HepG2 (cell line): ENCODE results near the gene FGFR4. TPM values are rescaled to one million over a fixed set of nuclear protein-coding genes. Genes with fewer than 3 reads are reported as not detected.
A peak's percentile ranks its signal among the peaks of the same experiment; 100 is the strongest.

Experiments
- GLMP ChIP-seq: sonication (generic); formaldehyde crosslinking; IDR thresholded peaks from 2 replicates; pipeline ENCODE4 v1.9.0; 2021; ENCODE audit warnings: missing genetic modification reagents, mild to moderate bottlenecking, borderline replicate concordance
- HINFP ChIP-seq: sonication (generic); formaldehyde crosslinking; IDR thresholded peaks from 2 replicates; pipeline ENCODE4 v1.4.0; 2020; ENCODE audit warnings: low read depth, mild to moderate bottlenecking, missing genetic modification reagents
- MBNL3 ChIP-seq: fragments of 250-450 bp; sonication (Bioruptor Pico); conservative IDR thresholded peaks from 2 replicates; pipeline ENCODE4 v1.8.0; 2022; ENCODE audit warnings: mild to moderate bottlenecking, inconsistent platforms
- MIER3 ChIP-seq: IDR thresholded peaks from 2 replicates; pipeline ENCODE4 v1.6.1; 2016; ENCODE audit warnings: missing compliant biosample characterization, borderline replicate concordance
- NR2F6 ChIP-seq, 2 experiments: IDR thresholded peaks; 2 replicates each; pipeline ENCODE4 v1.6.1; 2016; ENCODE audit warnings: antibody characterized with exemption in 1 of 2, mild to moderate bottlenecking in 1 of 2
- RAD21 ChIP-seq: fragments of 450-650 bp; formaldehyde crosslinking; IDR thresholded peaks from 2 replicates; pipeline ENCODE4 v1.5.0; 2020; ENCODE audit warnings: mild to moderate bottlenecking
- SKIL ChIP-seq: sonication (generic); formaldehyde crosslinking; IDR thresholded peaks from 2 replicates; pipeline ENCODE4 v1.8.0; 2022; ENCODE audit warnings: missing genetic modification reagents, mild to moderate bottlenecking, moderate library complexity, borderline replicate concordance
- TFAP4 ChIP-seq: sonication (generic); IDR thresholded peaks from 2 replicates; pipeline ENCODE4 v1.6.1; 2016; ENCODE audit warnings: low read depth, borderline replicate concordance
- ZBTB20 ChIP-seq: sonication (generic); formaldehyde crosslinking; IDR thresholded peaks from 2 replicates; pipeline ENCODE4 v1.8.1; 2023; ENCODE audit warnings: missing genetic modification reagents, low read depth, mild to moderate bottlenecking, borderline replicate concordance
- ZBTB7B ChIP-seq: sonication (generic); formaldehyde crosslinking; IDR thresholded peaks from 2 replicates; pipeline ENCODE4 v1.4.0; 2020; ENCODE audit warnings: missing genetic modification reagents
- ZNF251 ChIP-seq: sonication (generic); formaldehyde crosslinking; IDR thresholded peaks from 2 replicates; pipeline ENCODE4 v1.9.0; 2021; ENCODE audit warnings: mild to moderate bottlenecking, missing genetic modification reagents
- ZNF460 ChIP-seq: sonication (generic); formaldehyde crosslinking; IDR thresholded peaks from 2 replicates; pipeline ENCODE4 v1.5.1; 2020; ENCODE audit warnings: missing genetic modification reagents, mild to moderate bottlenecking, borderline replicate concordance
- ZNF570 ChIP-seq: sonication (generic); formaldehyde crosslinking; IDR thresholded peaks from 2 replicates; pipeline ENCODE4 v1.4.0; 2020; ENCODE audit warnings: mild to moderate bottlenecking, missing genetic modification reagents, borderline replicate concordance
- ZNF574 ChIP-seq: sonication (generic); formaldehyde crosslinking; IDR thresholded peaks from 2 replicates; pipeline ENCODE4 v1.4.0; 2020; ENCODE audit warnings: missing genetic modification reagents
- ZNF704 ChIP-seq: sonication (generic); formaldehyde crosslinking; IDR thresholded peaks from 2 replicates; pipeline ENCODE4 v1.8.1; 2023; ENCODE audit warnings: mild to moderate bottlenecking, inconsistent platforms, moderate library complexity, missing genetic modification reagents, borderline replicate concordance
- ZNF883 ChIP-seq: sonication (generic); formaldehyde crosslinking; IDR thresholded peaks from 2 replicates; pipeline ENCODE4 v1.5.1; 2020; ENCODE audit warnings: mild to moderate bottlenecking, missing genetic modification reagents; ENCODE audit errors: not compliant biosample characterization
- polyA plus RNA-seq, 8 experiments: library from polyadenylated mRNA; depleted of rRNA in 3 of 8; stranded (reverse) in 7 of 8; unstranded in 1 of 8; fragments of >200 nt; fragmentation: Illumina TruSeq in 4 of 8; extraction: Trizol in 4 of 8; gene quantifications; 2 replicates each; pipeline versions ENCODE4 v1.2.1 to v1.2.3, GENCODE V29; 2011 to 2016; ENCODE audit warnings: low read depth in 4 of 8, missing spikeins in 1 of 8, mixed read lengths in 1 of 8; ENCODE audit not compliant: insufficient read depth in 1 of 8
- total RNA-seq, 5 experiments: library from RNA; depleted of rRNA; stranded (reverse); fragments of >200 nt; fragmentation: Illumina TruSeq; extraction: Trizol; gene quantifications; 2 replicates each; pipeline ENCODE4 v1.2.3, GENCODE V29; 2016; ENCODE audit warnings: low read depth in 1 of 5

Gene FGFR4
- total and polyA plus RNA-seq, 2 of the 13 experiments (the other 11 are each of a cell fraction or from before 2014, with no cell fraction given): 129 to 219 TPM

GRCh38 chr5:177105691-177106476 is 19.2 kb downstream of the FGFR4 start (continued):
- TF ChIP-seq ZNF704 (no peak), TFAP4 (peak; percentile 31; the same call in 1 of the 2 replicates), MIER3 (0 out of 2 replicates have a peak, but pooled peaks have one; percentile 30), RAD21 (CRISPR knock-in tag) (0 out of 2 replicates have a peak, but pooled peaks have one; percentile 33), ZBTB7B (peak; percentile 51; the same call in 1 of the 2 replicates), SKIL (CRISPR knock-in tag) (peak; percentile 45; the same call in 1 of the 2 replicates), ZNF460 (CRISPR knock-in tag) (no peak), ZNF251 (CRISPR knock-in tag) (peak; percentile 66; the same call in 1 of the 2 replicates), ZNF574 (peak; percentile 68), MBNL3 (no peak), GLMP (CRISPR knock-in tag) (no peak), NR2F6 (IDR thresholded peaks at IDR 0.05) (peak; percentile 6; the same call in 1 of the 2 replicates), NR2F6 (CRISPR knock-in tag; IDR thresholded peaks at IDR 0.05) (0 out of 2 replicates have a peak, but pooled peaks have one; percentile 33), ZBTB20 (CRISPR knock-in tag) (peak; percentile 80; the same call in 1 of the 2 replicates), ZNF883 (CRISPR knock-in tag) (peak; percentile 38), HINFP (CRISPR knock-in tag) (peak; percentile 54; the same call in 1 of the 2 replicates), ZNF570 (CRISPR knock-in tag) (no peak)
